Upper lobe of right lung (tissue), 1 donor: Measurements from ENCODE around the gene HOGA1. TPM values are rescaled to one million over a fixed set of nuclear protein-coding genes. Genes with fewer than 3 reads are reported as not detected.
A peak's percentile ranks its signal among the peaks of the same experiment; 100 is the strongest.

Source experiments
- ATAC-seq: fragments of 200-7000 bp; cut with Tn5 transposase; one replicate; pipeline ENCODE4 v1.9.1; 2020; ENCODE audit warnings: mild to moderate bottlenecking, moderate library complexity
- DNase-seq: peaks from one replicate; pipeline ENCODE4 v3.0.0-alpha.2; 2020
- H3K27ac ChIP-seq: fragments of 200-600 bp; one replicate; pipeline ENCODE4 v1.8.0; 2022
- H3K27me3 ChIP-seq: fragments of 200-600 bp; one replicate; pipeline ENCODE4 v1.8.0; 2022; ENCODE audit warnings: mild to moderate bottlenecking
- H3K36me3 ChIP-seq: fragments of 200-600 bp; one replicate; pipeline ENCODE4 v1.8.0; 2022
- H3K4me1 ChIP-seq: fragments of 200-600 bp; one replicate; pipeline ENCODE4 v1.8.0; 2022
- H3K4me3 ChIP-seq: fragments of 200-600 bp; one replicate; pipeline ENCODE4 v1.8.0; 2022; ENCODE audit warnings: mild to moderate bottlenecking
- H3K9me3 ChIP-seq: fragments of 200-600 bp; one replicate; pipeline ENCODE4 v1.8.0; 2022
- CTCF ChIP-seq: fragments of 200-600 bp; IDR thresholded peaks from one replicate; pipeline ENCODE4 v1.8.0; 2022; ENCODE audit warnings: antibody characterized with exemption
- intact Hi-C: fragments of 100-400 bp; cut with DNase I; formaldehyde crosslinking; loops from one replicate; pipeline ENCODE4 v1.11.0; 2022
- total RNA-seq: library from RNA; stranded (reverse); fragmentation: NEBNext Ultra II Directional; extraction: Animal tissue kit (Norgen Biotek cat#: 25700); gene quantifications from one replicate; pipeline ENCODE4 v1.2.1, GENCODE V29; 2021
- donor health status: DM: no; HTN: yes; CAD: no; lungs with severe emphysema.

HOGA1 gene
- total RNA-seq, 1 donor from 2014 or later, result 2.3 TPM

- peak; percentile 13 for TF ChIP-seq CTCF
- intact Hi-C loops, result no loop called here
- peaks cover 38% of the 10 kb centered on the region for H3K4me1 ChIP-seq
- H3K4me3 ChIP-seq, result no peak overlapping the region
- DNase-seq (no peak), ATAC-seq (peak; percentile 29)
- H3K27me3 ChIP-seq, result no peaks in the 10 kb centered on the region
- no peaks in the 10 kb centered on the region for H3K9me3 ChIP-seq
- H3K27ac ChIP-seq, result peak overlapping the region; percentile 30
- H3K36me3 ChIP-seq, result no peaks in the 10 kb centered on the region
These were observed 44.5 kb upstream of the HOGA1 start for GRCh38 chr10:97539523-97540200.

- Histone ChIP-seq H3K36me3 (no peaks in the 10 kb centered on the region), H3K27me3 (no peaks in the 10 kb centered on the region), H3K9me3 (no peaks in the 10 kb centered on the region), H3K4me3 (no peak overlapping the region), H3K4me1 (peaks cover 38% of the 10 kb centered on the region), H3K27ac (no peak overlapping the region)
- intact Hi-C loops, result no loop called here
- ATAC-seq (no peak), DNase-seq (peak; percentile 66)
- TF ChIP-seq CTCF, result no peak
These were observed 43.3 kb upstream of the HOGA1 start for GRCh38 chr10:97540669-97541500.

- no peaks in the 10 kb centered on the region for H3K36me3 ChIP-seq
- H3K4me3 ChIP-seq, result no peak overlapping the region
- no peaks in the 10 kb centered on the region for H3K27me3 ChIP-seq
- intact Hi-C loops, result no loop called here
- ATAC-seq, result peak; percentile 61
- DNase-seq, result no peak
- H3K27ac ChIP-seq, result peak overlapping the region; percentile 71
- TF ChIP-seq CTCF, result no peak
- H3K4me1 ChIP-seq, result peaks cover 38% of the 10 kb centered on the region
- H3K9me3 ChIP-seq, result no peaks in the 10 kb centered on the region
These were observed 41.8 kb upstream of the HOGA1 start for GRCh38 chr10:97542169-97543024.

GRCh38 chr10:97543025-97543546 lies 41.1 kb upstream of the HOGA1 start:
- Histone ChIP-seq H3K27ac (peak overlapping the region; percentile 71), H3K27me3 (no peaks in the 10 kb centered on the region), H3K9me3 (no peaks in the 10 kb centered on the region), H3K36me3 (no peaks in the 10 kb centered on the region), H3K4me1 (peaks cover 38% of the 10 kb centered on the region), H3K4me3 (no peak overlapping the region)
- no peak for TF ChIP-seq CTCF
- DNase-seq, result peak; percentile 76
- intact Hi-C loops, result no loop called here
- peak; percentile 89 for ATAC-seq

- no peak for TF ChIP-seq CTCF
- ATAC-seq, result no peak
- no peak for DNase-seq
- no peaks in the 10 kb centered on the region for H3K9me3 ChIP-seq
- peaks cover 28% of the 10 kb centered on the region for H3K4me1 ChIP-seq
- no peak overlapping the region for H3K27ac ChIP-seq
- H3K27me3 ChIP-seq, result no peaks in the 10 kb centered on the region
- H3K4me3 ChIP-seq, result no peak overlapping the region
- H3K36me3 ChIP-seq, result no peaks in the 10 kb centered on the region
- intact Hi-C loops, result no loop called here
These were observed 37.5 kb upstream of the HOGA1 start for GRCh38 chr10:97546456-97547270.
